ENCODE measurements around the gene KATNB1. TPM values are rescaled to one million over a fixed set of nuclear protein-coding genes. Genes with fewer than 3 reads are reported as not detected.

The KATNB1 gene
- total and polyA plus RNA-seq, 2 experiments from 2014 or later = 31.4 to 65.9 TPM

GRCh38 chr16:57730771-57731730 lies 4.5 kb upstream of the KATNB1 start:
- H2AFZ ChIP-seq = no peak overlapping the region
- H3K36me3 Mint-ChIP-seq (ENCODE audit: low read depth) = peaks cover 5% of the 10 kb centered on the region; the same call in 1 of the 3 replicates
- no peak for TF ChIP-seq POLR2AphosphoS5 (IDR thresholded peaks at IDR 0.05; ENCODE audit: low read depth)
- TF ChIP-seq REST (IDR thresholded peaks at IDR 0.05; ENCODE audit: unreplicated experiment) = no peak
- TF ChIP-seq ZNF331 (CRISPR knock-in tag; IDR thresholded peaks at IDR 0.05; ENCODE audit: low read depth) = no peak
- no peak for TF ChIP-seq JUNB (IDR thresholded peaks at IDR 0.05; ENCODE audit: unreplicated experiment)
- no peak for TF ChIP-seq ETS1 (IDR thresholded peaks at IDR 0.05)
- TF ChIP-seq NANOG (IDR thresholded peaks at IDR 0.05; ENCODE audit: borderline replicate concordance) = no peak
- TF ChIP-seq STAT1 (IDR thresholded peaks at IDR 0.05; ENCODE audit: unreplicated experiment) = no peak
- no peak for TF ChIP-seq ZNF114 (CRISPR knock-in tag; IDR thresholded peaks at IDR 0.05)
- no peak for TF ChIP-seq CTCF (conservative IDR thresholded peaks at IDR 0.05; ENCODE audit: low read depth in 2 of 2)
- TF ChIP-seq EZH2 (IDR thresholded peaks at IDR 0.05; ENCODE audit: low read depth, unreplicated experiment) = no peak
- no peaks in the 10 kb centered on the region for H3F3A ChIP-seq (replicated peaks; ENCODE audit: low read depth)
- no peak overlapping the region for H3K4me3 Mint-ChIP-seq
- no peak overlapping the region for H3K4me2 ChIP-seq
- no peaks in the 10 kb centered on the region for H3K4me1 ChIP-seq (ENCODE audit: insufficient read depth)
- no peaks in the 10 kb centered on the region for H3K79me2 ChIP-seq (replicated peaks; ENCODE audit: insufficient read depth)
- no peaks in the 10 kb centered on the region; the same call in 2 of the 3 replicates for H3K4me1 Mint-ChIP-seq
- no peaks in the 10 kb centered on the region; the same call in 2 of the 3 replicates for H3K9me3 Mint-ChIP-seq
- no peaks in the 10 kb centered on the region for H4K20me1 ChIP-seq (replicated peaks; ENCODE audit: insufficient read depth)
- no peak for ATAC-seq
- H3K36me3 ChIP-seq (ENCODE audit: insufficient read depth) = no peaks in the 10 kb centered on the region
- no peak overlapping the region for H3K4me3 ChIP-seq
- H3K9me2 ChIP-seq (ENCODE audit: insufficient read depth) = no peaks in the 10 kb centered on the region
- no peak for DNase-seq (ENCODE audit: low spot score)
- no peak overlapping the region for H3K27ac Mint-ChIP-seq
- no peaks in the 10 kb centered on the region for H3K27me3 ChIP-seq (ENCODE audit: insufficient read depth)
- H3K27ac ChIP-seq (ENCODE audit: low read depth) = no peak overlapping the region
- H3K27me3 Mint-ChIP-seq (ENCODE audit: insufficient read depth, low read depth, poor library complexity) = peaks cover 8% of the 10 kb centered on the region

Data from GM23338 (cell line).